22Rv1 (cell line): ENCODE data around the gene TMEM43.

ENCODE experiments used
- CTCF ChIP-seq: fragments of 450-650 bp; IDR thresholded peaks from 2 replicates; pipeline ENCODE4 v1.5.1; 2017; ENCODE audit warnings: mild to moderate bottlenecking
- ZFX ChIP-seq: fragments of 450-650 bp; IDR thresholded peaks from 2 replicates; pipeline ENCODE4 v1.6.1; 2017; ENCODE audit warnings: antibody characterized with exemption, borderline replicate concordance

- no peak for TF ChIP-seq ZFX
- TF ChIP-seq CTCF, result no peak
These were observed 63.3 kb downstream of the TMEM43 start for GRCh38 chr3:14188041-14188754.
